C4-2B (cell line): Measurements from ENCODE around the gene NEB.

Experiments used
- ZFX ChIP-seq: fragments of 450-650 bp; IDR thresholded peaks from 2 replicates; pipeline ENCODE4 v1.6.1; 2017
- TF ChIP-seq, protein P1 (sequence below): fragments of 450-650 bp; conservative IDR thresholded peaks from 2 replicates; pipeline ENCODE4 v1.5.1; 2017; ENCODE audit warnings: mild to moderate bottlenecking

DNA sequence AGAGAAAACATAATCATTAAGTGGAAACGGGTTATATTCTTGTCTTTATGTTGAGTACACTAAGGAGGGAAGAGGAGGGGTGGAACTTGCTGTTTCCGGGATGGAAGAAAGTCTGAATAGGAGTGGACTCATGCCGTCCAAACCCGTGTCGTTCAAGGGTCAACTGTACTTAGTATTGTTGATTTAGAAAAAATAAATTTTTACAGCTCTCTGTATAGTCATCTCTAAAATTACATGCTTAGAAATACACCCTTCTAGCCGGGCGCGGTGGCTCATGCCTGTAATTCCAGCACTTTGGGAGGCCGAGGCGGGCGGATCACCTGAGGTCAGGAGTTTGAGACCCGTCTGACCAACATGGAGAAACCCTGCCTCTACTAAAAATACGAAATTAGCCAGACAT lies 295.1 kb downstream of the NEB start:
- TF ChIP-seq, protein P1, sequence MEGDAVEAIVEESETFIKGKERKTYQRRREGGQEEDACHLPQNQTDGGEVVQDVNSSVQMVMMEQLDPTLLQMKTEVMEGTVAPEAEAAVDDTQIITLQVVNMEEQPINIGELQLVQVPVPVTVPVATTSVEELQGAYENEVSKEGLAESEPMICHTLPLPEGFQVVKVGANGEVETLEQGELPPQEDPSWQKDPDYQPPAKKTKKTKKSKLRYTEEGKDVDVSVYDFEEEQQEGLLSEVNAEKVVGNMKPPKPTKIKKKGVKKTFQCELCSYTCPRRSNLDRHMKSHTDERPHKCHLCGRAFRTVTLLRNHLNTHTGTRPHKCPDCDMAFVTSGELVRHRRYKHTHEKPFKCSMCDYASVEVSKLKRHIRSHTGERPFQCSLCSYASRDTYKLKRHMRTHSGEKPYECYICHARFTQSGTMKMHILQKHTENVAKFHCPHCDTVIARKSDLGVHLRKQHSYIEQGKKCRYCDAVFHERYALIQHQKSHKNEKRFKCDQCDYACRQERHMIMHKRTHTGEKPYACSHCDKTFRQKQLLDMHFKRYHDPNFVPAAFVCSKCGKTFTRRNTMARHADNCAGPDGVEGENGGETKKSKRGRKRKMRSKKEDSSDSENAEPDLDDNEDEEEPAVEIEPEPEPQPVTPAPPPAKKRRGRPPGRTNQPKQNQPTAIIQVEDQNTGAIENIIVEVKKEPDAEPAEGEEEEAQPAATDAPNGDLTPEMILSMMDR, result no peak
- no peak for TF ChIP-seq ZFX
